ENCODE data around the gene TMSB10.
A peak's percentile ranks its signal among the peaks of the same experiment; 100 is the strongest.
"Not testable (repeated sequence)": the region's sequence is repeated elsewhere in the genome, so short reads cannot be mapped to it uniquely, and the experiment has no call there.

The TMSB10 gene

DNA sequence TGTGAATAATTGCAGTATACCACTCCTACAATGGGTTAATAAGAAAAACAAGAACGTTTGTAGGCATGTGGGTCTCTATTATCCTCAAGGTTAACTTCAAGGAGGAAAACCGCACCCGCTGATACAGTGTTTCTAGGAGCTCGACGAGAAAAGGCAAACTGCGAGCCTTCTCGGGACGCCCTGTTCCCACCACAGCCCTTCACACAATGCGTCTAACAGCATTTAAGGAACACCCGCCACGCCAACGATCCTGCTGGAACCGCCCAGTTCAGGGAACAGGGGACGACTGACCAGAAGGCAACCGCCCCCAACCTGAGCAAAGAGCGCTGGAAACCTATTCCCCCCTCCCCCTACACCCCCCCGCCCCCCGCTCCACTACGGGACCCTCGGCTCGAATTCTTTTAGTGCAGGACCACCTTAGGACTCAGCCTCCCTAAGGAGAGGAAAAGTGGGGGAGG lies 710 bp upstream of the TMSB10 start:
- peak; percentile 57 for DNase-seq (ENCODE audit: low read depth)

DNA sequence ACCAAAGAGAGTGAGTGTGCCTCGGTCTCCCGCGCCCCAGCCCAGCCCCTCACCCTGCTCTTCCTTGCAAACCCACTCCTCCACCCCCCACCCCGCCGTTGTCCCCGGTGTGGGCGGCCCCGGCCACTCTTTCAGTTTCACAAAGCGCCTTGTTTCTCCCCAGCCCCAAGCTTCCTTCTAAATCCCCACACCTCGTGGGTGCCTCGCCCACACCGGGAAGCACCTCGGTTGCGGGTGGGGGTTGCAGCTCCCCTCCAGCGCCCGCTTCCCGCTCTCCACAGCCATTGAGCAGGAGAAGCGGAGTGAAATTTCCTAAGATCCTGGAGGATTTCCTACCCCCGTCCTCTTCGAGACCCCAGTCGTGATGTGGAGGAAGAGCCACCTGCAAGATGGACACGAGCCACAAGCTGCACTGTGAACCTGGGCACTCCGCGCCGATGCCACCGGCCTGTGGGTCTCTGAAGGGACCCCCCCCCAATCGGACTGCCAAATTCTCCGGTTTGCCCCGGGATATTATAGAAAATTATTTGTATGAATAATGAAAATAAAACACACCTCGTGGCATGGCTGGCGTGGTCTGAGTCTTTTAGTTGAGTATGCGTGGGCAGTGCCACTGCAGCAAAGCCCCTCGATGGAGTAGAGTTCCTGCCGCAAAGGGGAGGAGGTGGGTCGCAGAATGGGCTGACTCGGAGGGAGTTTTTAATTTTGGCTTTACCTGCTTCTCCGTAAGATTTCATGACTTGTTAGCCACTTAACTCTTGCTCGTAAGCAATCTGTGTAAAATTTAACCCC lies 848 bp downstream of the TMSB10 start:
- DNase-seq (ENCODE audit: low read depth), result no peak

DNA sequence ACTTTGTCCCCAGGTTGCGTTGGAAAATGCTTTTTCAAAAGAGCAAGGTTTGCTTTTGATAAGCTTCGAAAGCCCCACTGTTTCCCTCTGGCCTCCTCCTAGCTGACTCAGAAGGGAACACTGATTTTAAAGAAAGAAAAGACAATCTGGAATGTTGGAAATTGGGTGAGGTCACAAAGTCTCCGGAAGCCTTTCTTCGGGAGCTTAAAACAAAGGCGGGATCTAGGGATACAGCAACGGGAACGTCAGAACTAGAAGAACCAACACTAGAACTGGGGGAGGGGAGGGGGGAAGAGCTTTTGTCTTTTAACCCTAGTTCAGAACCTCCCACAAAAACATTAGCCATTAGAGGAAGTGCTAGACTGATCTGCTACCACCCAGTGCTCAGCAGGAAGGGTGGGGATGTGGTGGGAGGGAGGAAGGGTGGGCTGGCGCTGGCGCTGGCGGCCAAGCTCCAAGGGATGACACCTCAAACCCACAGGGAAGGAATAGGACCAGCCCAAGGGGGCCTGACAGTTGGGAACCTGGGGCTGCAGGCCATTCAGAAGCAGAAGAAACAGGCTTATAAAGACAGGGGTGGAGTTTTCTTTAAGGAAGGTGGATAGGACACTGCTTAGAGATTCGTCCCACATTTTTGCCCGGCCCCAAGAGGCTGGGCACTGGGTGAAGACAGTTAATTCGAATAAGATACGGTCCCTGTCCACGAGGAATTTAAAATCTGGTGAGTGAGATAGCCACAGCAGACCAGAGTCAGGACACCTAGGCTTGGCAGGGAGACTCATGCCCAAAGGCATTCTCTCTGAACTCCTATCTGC lies 1.7 kb downstream of the TMSB10 start:
- no peak for DNase-seq (ENCODE audit: low read depth)

DNA sequence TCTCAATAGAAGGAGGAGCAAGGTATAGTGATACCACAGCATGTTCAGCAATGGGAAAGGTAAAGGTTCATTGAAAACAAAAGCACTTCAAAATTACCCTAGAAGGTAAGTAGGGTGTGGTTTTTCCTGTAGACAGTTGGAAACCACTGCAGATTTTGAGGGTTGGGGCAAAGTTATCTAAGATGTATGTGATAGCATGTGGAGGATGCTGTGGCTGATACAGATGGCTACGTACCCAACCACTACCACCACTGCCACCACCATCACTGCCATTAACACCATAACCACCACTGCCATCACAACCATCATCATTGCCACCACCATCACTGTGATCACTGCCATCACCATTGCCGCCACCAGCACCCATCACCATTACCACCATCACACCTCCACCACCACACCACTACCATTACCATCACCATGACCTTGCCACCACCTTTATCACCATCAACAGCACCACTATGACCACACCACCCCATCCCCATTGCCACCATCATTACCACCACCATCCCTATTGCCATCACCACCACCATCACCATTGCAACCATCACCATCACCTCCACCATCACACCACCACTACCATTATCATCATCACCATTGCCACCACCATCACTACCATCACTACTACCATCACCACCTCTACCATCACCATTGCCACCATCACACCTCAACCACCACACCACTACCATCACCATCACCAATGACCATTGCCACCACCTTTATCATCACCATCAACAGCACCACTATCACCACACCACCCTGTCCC lies 3.7 kb downstream of the TMSB10 start:
- no peak for DNase-seq (ENCODE audit: low read depth)

DNA sequence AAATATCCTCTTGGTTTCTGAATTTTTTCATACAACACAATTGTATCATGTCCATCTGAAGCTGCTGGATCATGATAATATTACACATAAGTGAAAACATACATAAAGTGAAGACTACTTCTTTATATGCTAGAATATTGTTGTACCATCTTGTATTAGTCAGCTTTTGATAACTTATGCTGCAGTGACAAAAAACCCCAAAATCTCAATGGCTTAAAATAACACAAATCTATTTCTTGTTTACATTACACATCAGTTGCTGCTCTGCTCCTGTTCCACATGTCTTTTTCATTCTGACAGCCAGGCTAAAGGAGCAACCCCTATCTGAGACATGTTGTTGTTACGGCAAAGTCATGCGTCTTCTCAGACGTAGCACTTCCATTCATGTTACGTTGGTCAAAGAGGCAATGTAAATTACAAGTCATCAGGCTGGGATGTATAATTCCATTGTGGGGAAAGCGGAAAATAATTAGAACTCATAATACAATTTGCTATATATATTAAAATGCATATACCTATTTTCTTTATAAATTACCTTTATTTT lies 5.8 kb downstream of the TMSB10 start:
- DNase-seq (ENCODE audit: low read depth), result no peak

DNA sequence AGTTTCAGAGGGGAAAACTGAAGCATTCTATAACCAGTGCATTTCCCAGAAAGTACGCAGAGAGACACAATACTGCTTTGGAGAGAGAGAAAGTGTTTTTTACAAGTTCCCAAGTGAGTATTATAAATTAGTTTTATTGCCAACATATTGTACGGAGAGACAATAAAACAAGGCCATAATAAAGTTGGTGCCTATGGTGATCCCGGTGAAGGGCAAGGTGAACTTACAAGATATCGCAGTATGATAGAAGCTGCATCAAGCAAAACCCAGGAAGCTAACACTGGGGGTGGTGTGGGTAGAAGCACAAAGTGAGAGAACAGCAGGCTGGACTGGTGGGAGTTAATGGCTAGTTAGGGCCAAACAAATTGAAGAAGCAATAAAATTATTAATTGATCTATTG lies 7.5 kb downstream of the TMSB10 start:
- DNase-seq (ENCODE audit: low read depth), result no peak

DNA sequence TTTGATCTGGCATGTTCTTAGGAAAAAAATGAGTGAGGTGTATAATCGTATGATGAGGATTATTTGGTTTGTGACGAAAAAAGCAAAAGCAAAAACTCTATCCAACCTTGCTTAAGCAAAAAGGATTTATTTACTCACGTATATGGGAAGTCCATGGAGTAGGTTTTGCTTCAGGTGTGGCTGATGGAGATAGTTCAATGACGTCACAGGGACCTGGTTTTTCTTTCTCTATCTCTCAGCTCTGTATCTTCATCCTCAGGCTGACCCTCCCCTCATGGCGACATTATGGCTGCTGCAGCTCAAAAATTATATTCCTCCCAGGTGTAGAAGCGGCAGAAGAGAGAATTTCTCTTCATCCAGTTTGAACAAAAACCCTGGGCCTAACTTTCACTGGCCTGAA lies 8.9 kb downstream of the TMSB10 start:
- DNase-seq (ENCODE audit: low read depth), result no peak

DNA sequence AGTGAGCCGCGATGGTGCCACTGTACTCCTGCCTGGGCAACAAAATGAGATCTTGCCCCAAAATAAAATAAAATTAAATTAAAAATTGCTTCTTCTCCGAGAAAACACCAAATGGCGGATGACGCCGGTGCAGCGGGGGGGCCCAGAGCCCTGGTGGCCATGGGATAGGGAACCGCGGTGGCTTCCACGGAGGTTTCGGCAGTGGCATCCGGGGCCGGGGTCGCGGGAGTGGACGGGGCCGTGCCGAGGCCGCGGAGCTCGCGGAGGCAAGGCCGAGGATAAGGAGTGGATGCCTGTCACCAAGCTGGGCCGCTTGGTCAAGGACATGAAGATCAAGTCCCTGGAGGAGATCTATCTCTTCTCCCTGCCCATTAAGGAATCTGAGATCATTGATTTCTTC lies 10.2 kb downstream of the TMSB10 start:
- not testable (repeated sequence) for DNase-seq (ENCODE audit: low read depth)

DNA sequence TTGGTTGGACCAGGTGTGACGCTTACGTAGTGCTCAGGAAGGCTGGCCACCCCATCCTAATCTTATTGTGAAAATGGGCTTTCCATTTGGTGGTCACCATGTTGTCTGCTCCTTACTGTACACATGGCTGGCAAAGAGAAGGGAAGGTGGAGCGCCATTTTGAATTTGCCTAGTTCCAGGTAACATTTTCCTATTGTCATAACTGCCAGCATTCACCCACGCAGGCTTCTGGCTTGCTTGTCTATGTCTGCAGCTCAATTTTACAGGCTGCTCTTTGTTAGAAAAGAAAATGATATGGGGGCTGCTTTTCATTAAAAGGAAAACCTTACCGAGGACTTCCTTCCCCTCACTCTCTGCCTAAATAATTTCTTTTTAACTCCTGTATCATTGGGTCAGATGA lies 12.4 kb downstream of the TMSB10 start:
- DNase-seq (ENCODE audit: low read depth), result not testable (repeated sequence)

DNA sequence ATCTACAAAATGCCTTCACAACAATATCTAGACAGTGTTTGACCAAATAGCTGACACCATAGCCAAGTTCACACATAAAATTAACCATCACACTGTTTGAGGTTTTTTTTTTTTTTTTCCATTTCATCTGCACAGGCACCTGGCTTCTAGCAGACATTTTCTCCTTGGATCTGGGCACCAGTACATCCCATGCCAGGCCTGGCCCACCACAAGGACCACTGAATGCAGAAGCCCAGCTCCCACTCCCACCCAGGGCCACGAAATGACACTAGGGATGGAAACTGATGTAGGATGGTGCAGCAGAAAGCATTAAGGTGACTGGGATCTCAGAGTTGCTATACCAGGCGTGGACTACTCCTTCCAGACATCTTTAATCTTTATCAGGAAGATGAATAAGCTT lies 13.0 kb downstream of the TMSB10 start:
- no peak for DNase-seq (ENCODE audit: low read depth)

DNA sequence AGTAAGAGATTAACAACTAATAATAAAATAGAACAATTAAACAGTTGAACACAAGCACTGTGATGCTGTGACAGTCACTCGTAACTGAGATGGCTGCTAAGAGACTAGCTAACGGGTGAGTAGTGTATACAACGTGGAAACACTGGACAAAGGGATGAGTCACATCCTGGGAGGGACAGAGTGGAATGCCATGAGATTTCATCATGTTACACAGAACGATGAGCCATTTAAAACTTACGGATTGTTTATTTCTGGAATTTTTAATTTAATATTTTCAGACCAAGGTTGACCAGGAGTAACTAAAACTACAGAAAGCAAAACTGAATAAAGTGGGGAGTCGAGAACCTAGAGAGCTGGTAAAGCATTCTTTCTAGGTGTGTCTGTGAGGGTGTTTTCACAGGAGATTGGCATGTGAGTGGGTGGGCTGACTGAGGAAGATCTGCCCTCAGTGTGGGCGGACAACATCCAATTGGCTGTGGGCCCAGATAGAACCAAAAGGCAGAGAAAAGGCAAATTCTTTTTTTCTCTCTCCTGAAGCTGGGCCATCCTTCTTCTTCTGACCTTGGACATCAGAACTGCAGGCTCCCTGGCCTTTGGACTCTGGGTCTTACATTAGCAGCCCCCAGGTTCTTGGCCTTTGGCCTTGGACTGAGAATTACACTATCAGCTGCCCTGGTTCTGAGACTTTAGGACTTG lies 14.6 kb downstream of the TMSB10 start:
- peak; percentile 100 for DNase-seq (ENCODE audit: low read depth)

DNA sequence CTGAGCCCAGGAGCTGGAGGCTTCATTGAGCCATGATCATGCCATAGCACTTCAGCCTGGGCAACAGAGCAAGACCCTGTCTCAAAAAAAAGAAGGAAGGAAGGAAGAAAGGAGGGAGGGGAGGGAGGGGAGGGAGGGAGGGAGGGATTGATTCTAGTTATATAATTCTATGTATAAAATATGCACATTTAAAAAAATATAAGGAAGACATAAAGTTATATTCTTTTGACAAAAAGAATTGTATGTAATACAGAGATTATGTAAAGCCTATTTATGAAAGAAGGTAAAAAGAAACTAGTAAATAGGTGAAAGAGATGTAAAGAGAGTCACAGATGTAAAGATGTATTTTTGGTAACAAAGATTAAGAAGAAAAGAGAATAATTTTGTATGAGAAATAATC lies 17.6 kb downstream of the TMSB10 start:
- DNase-seq (ENCODE audit: low read depth), result no peak

DNA sequence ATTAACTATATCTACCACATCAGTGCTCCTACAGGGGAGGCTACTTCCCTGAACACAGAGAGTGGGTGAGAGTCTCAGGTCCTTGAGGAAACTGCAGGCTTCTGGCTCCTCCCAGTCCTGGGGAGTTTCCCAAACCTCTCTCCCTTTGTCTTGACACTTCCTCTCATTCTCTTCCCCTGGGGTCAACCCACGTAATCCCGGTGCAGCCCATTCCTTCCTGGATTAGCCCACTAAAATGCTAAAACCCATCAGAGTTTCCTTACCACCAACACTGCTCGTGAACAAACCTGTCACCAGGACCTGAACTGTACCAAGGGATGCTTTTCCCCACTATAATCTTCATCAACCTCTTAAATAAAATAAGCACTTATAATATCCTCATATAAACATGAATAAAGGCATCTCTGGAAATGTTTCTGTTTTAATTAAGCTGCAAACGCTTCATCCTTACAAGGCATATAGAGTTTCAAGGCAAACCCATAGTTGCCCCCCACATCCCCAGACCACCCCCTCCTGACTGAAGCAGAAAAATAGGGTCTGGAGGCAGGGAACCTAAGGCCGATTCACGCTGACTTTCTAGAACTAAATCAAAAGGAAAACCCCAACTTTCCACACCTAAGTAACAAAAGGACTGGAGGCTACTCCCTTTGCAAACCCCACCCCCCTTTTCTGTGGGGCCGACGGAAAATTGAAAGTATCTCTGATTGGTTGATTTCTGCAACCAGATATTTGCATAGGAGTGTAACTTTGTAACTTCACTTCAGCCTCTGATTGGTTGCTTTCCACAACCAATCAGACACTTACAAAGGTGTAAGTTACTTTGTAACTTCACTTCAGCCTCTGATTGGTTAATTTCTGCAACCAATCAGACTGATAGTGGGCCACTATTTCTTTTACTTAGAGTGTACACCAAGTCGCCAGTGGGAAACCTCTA lies 19.0 kb downstream of the TMSB10 start:
- DNase-seq (ENCODE audit: low read depth), result no peak

DNA sequence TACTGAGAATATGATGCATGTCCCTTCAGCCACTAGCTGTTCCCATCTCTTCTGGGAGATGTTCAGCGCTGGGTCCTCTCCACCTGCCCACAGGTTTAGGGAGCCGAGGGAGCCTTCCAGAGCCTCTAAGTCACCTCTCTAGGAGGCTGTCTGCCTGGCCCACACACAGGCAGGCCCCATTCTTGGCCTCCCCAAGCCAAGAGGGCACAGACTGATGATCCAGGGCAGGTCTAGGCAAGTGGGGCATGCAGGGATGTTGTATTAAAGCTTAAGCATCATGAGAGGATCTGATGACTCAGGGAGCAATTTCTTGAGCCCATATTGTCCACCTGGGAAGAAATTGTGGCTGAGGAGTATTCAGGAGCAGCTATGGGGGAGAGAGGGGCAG lies 19.9 kb downstream of the TMSB10 start:
- no peak for DNase-seq (ENCODE audit: low read depth)

DNA sequence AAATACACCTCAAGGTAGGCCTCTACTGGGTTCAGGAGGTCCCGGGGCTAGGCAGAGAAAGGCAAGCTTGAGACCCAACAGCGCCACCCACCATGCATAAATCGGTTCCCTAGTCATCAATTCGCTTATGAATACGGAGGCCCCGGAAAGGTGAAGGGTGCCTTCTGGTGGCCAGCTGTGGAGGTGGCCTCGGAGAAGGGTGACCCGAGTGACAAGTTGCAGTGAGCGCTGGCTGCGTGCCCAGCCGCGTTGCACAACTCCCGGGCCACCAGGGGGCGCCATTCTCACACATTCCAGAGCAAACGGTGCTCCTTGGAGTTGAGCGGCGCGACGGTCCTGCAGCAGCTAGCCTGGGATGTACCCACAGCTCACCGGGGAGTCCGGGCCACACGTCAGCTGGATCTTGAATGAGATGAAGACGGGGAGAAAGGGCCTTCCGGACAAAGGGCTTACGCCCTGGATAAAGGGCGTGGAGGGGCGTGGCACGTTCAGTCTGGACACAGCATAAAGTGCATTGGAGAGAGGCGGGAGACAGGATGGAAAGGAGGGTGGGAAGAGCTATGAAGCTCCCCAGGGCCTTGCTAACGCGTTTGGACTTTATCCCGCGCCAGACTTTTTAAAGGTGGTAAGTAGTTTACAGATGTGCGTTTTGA lies 20.4 kb downstream of the TMSB10 start:
- DNase-seq (ENCODE audit: low read depth), result peak; percentile 100

DNA sequence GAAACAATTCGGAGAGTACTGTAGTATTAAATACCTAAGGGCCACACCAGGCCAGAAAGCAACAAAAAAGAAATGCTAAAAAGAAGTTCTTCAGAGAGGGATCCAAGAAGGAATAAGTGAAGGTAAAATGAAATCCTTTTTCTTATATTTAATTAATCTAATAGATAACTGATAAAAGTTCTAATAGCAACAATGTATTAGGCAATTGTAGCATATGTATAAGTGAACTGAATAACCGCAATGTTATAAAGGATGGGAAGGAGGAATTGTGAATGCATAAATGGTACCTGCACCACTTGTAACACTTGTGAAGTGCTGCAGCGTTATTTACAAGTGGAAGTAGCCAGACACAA lies 21.8 kb downstream of the TMSB10 start:
- DNase-seq (ENCODE audit: low read depth), result no peak

DNA sequence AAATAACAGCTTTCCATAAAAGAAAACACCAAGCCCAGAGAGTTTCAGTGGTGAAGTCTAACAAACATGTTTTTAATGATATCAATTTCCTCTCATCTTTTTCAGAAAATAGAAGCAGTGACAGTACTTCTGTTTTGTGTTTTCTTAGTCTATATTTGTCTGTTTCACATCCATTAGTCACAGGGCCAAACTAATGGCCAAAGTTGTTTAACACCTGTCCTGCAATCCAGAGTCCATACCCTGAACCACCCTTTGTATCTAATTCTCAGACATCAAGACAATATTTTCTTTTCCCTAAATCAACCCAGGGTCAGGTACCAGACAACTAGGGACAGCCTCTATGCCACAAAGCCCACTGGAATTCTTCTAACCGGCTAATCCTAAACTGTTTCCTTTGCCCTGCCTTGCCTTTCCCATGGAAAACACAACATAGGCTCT lies 25.9 kb downstream of the TMSB10 start:
- no peak for DNase-seq (ENCODE audit: low read depth)

DNA sequence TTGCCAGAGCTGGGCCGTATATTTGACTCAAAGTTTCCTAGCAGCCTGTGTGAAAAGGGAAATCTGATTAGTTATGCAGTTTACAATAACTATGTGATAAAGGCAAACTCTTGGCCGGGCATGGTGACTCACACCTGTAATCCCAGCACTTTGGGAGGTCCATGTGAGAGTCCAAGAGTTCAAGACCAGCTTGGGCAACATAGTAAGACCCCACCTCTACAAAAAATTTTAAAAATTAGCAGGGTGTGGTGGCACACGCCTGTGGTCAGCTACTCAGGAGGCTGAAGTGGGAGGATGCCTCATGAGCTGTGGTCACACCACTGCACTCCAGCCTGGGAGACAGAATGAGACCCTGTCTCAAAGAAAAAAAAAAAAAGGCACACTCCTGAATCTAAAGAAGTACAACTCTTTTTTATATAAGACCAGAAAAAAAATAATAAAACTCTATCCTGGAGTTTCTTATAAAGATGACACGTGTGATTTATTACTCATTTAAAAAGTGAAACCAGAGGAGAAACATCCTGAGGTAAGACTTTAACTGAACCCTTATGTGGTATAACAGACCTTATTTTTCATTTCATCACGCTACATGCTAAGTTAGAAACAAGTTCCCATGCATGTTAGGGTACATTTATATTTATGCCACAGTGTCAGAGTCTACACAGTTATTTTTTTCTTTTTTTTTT lies 32.9 kb downstream of the TMSB10 start:
- DNase-seq (ENCODE audit: low read depth), result peak; percentile 81

DNA sequence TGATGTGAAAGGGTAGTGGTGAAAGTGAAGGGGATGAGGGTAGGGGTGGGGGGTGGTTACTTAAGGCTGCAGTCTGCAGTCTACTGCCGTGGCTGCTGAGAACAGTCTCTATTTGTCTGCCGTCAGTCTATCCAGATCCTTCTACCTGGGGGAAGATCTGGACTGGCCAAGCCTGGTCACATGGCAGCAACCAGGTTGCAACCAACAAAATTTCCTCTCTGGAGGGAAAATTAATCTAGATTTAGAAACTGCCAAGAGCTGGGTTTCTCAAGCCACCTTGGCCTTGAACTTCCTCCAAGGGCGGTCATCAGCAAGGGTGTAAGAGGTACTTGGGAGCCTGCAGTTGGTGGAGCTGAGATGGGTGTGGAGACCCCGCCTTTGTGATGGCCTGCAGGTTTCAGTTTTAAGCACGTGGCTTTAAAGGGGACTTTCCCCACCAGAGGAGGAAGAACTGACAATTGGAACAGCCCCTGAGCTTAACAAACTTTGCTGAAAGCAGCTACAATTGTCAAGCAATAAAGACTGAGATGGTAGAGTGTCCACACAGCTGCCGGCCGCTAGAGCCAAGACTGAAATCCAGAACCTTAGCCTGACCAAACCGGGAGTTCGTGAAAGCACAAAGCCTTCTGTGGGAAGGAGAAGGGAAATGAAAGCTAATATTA lies 34.1 kb downstream of the TMSB10 start:
- no peak for DNase-seq (ENCODE audit: low read depth)

Data from HS-27A (cell line).